Measurements from ENCODE around the gene PIK3R2. TPM values are rescaled to one million over a fixed set of nuclear protein-coding genes. Genes with fewer than 3 reads are reported as not detected.
"Not testable (repeated sequence)": the region's sequence is repeated elsewhere in the genome, so short reads cannot be mapped to it uniquely, and the experiment has no call there.

Gene PIK3R2
- 27.1 TPM for polyA plus RNA-seq (ENCODE audit: insufficient read length)
- long read RNA-seq, donor 1, full-length matches to known transcripts, result 6 of 13 reads
- long read RNA-seq, donor 1, partial matches to known transcripts, result 7 of 13 reads
- long read RNA-seq, donor 1, other reads (novel, unspliced or antisense), result 0 of 13 reads
- long read RNA-seq, donor 2, full-length matches to known transcripts, result 10 of 16 reads
- long read RNA-seq, donor 2, partial matches to known transcripts, result 6 of 16 reads
- long read RNA-seq, donor 2, other reads (novel, unspliced or antisense), result 0 of 16 reads
- long read RNA-seq, donor 3, full-length matches to known transcripts, result 4 of 14 reads
- long read RNA-seq, donor 3, partial matches to known transcripts, result 10 of 14 reads
- long read RNA-seq, donor 3, other reads (novel, unspliced or antisense), result 0 of 14 reads
- long read RNA-seq, donor 4, full-length matches to known transcripts, result 1 of 1 reads
- long read RNA-seq, donor 4, partial matches to known transcripts, result 0 of 1 reads
- long read RNA-seq, donor 4, other reads (novel, unspliced or antisense), result 0 of 1 reads
- long read RNA-seq, donor 5, full-length matches to known transcripts, result 8 of 8 reads
- long read RNA-seq, donor 5, partial matches to known transcripts, result 0 of 8 reads
- long read RNA-seq, donor 5, other reads (novel, unspliced or antisense), result 0 of 8 reads
- long read RNA-seq, donor 6, full-length matches to known transcripts, result 7 of 16 reads
- long read RNA-seq, donor 6, partial matches to known transcripts, result 9 of 16 reads
- long read RNA-seq, donor 6, other reads (novel, unspliced or antisense), result 0 of 16 reads
- long read RNA-seq, donor 7, full-length matches to known transcripts, result 8 of 16 reads
- long read RNA-seq, donor 7, partial matches to known transcripts, result 8 of 16 reads
- long read RNA-seq, donor 7, other reads (novel, unspliced or antisense), result 0 of 16 reads
- long read RNA-seq, donor 8, full-length matches to known transcripts, result 2 of 2 reads
- long read RNA-seq, donor 8, partial matches to known transcripts, result 0 of 2 reads
- long read RNA-seq, donor 8, other reads (novel, unspliced or antisense), result 0 of 2 reads

- DNase-seq, result peak; percentile 100
These were observed at the start of gene PIK3R2 for GRCh38 chr19:18152817-18153555. TSS of gene PIK3R2 (plus strand) at chr19:18153163. CDS start at chr19:18155880, 2,717 bp downstream.

- no peak for DNase-seq
These were observed 48.2 kb upstream of the PIK3R2 start for GRCh38 chr19:18104793-18105131.

- DNase-seq, result not testable (repeated sequence)
These were observed 47.7 kb upstream of the PIK3R2 start for GRCh38 chr19:18105259-18105658.

GRCh38 chr19:18107235-18107634 is 45.7 kb upstream of the PIK3R2 start:
- DNase-seq, result no peak

- no peak for DNase-seq
These were observed 44.1 kb upstream of the PIK3R2 start for GRCh38 chr19:18108897-18109296.

- DNase-seq, result no peak
These were observed 43.6 kb upstream of the PIK3R2 start for GRCh38 chr19:18109341-18109732.

GRCh38 chr19:18109733-18110608 is 43.0 kb upstream of the PIK3R2 start:
- DNase-seq, result no peak

- no peak for DNase-seq
These were observed 42.2 kb upstream of the PIK3R2 start for GRCh38 chr19:18110609-18111232.

- DNase-seq, result peak; percentile 80
These were observed 39.9 kb upstream of the PIK3R2 start for GRCh38 chr19:18112989-18113478.

GRCh38 chr19:18113827-18114226 is 39.1 kb upstream of the PIK3R2 start:
- no peak for DNase-seq

- no peak for DNase-seq
These were observed 38.5 kb upstream of the PIK3R2 start for GRCh38 chr19:18114483-18114882.

- DNase-seq, result no peak
These were observed 35.6 kb upstream of the PIK3R2 start for GRCh38 chr19:18117364-18117691.

- peak; percentile 79 for DNase-seq
These were observed 35.1 kb upstream of the PIK3R2 start for GRCh38 chr19:18117692-18118378.

- no peak for DNase-seq
These were observed 34.4 kb upstream of the PIK3R2 start for GRCh38 chr19:18118420-18119012.

- DNase-seq, result no peak
These were observed 33.8 kb upstream of the PIK3R2 start for GRCh38 chr19:18119013-18119716.

GRCh38 chr19:18119717-18120105 is 33.3 kb upstream of the PIK3R2 start:
- no peak for DNase-seq

GRCh38 chr19:18120127-18120526 is 32.8 kb upstream of the PIK3R2 start:
- no peak for DNase-seq

- DNase-seq, result no peak
These were observed 31.8 kb upstream of the PIK3R2 start for GRCh38 chr19:18121166-18121565.

- no peak for DNase-seq
These were observed 30.5 kb upstream of the PIK3R2 start for GRCh38 chr19:18122424-18122823.

All from left kidney (tissue), 8 donors.